Ovary (tissue), 9 donors: Measurements from ENCODE around the gene GBE1. TPM values are rescaled to one million over a fixed set of nuclear protein-coding genes. Genes with fewer than 3 reads are reported as not detected.

Experiments used
- DNase-seq, 5 donors: peaks; one replicate each; pipeline ENCODE4 v3.0.0-alpha.2; 2019 to 2020
- H3K27ac ChIP-seq, 2 donors: fragments of 200-600 bp; one replicate each; pipeline versions ENCODE4 v1.5.1 to v1.8.0; 2019 to 2022
- H3K27me3 ChIP-seq: fragments of 200-600 bp; one replicate; pipeline ENCODE4 v1.8.0; 2022
- H3K36me3 ChIP-seq: fragments of 200-600 bp; sonication (generic); one replicate; pipeline ENCODE4 v1.5.1; 2019
- H3K4me1 ChIP-seq: one replicate; pipeline ENCODE4 v1.8.1; 2013; ENCODE audit warnings: mild to moderate bottlenecking, moderate library complexity; ENCODE audit not compliant: insufficient read depth
- H3K4me3 ChIP-seq: fragments of 200-600 bp; sonication (generic); one replicate; pipeline ENCODE4 v1.5.1; 2017
- H3K9me3 ChIP-seq, 2 donors: fragments of 200-600 bp in 1 of 2; sonication (generic) in 1 of 2; one replicate each; pipeline versions ENCODE4 v1.5.1 to v1.8.1; 2013 to 2019; ENCODE audit warnings: mild to moderate bottlenecking in 1 of 2, moderate library complexity in 1 of 2
- EP300 ChIP-seq: sonication (generic); formaldehyde crosslinking; IDR thresholded peaks from one replicate; pipeline ENCODE4 v1.6.1; 2017; ENCODE audit warnings: antibody characterized with exemption
- POLR2A ChIP-seq: fragments of 450-650 bp; IDR thresholded peaks from one replicate; pipeline ENCODE4 v1.6.1; 2017; ENCODE audit warnings: antibody characterized with exemption, mild to moderate bottlenecking, moderate library complexity
- WGBS, 3 donors: extraction: QIAGEN DNeasy Blood & Tissue Kit in 1 of 3; methylation state at CpG; one replicate each; pipeline versions ENCODE4 v1.1.5 to v1.1.7; 2013 to 2017; 5-methylcytosine and 5-hydroxymethylcytosine counted together
- intact Hi-C, 4 donors: fragments of 100-400 bp; cut with DNase I; formaldehyde crosslinking; loops; one replicate each; pipeline versions ENCODE4 v1.11.0 to v1.15.1; 2022 to 2023
- polyA plus RNA-seq, 2 donors: library from polyadenylated mRNA; stranded (reverse); fragments of 200-250 nt in 1 of 2; fragments of 350-450 nt in 1 of 2; fragmentation: Illumina TruSeq in 1 of 2; extraction: RNeasy Lipid Tissue Mini Kit (QIAGEN cat#74804) in 1 of 2; gene quantifications; one replicate each; pipeline ENCODE4 v1.2.3, GENCODE V29; 2013 to 2014
- total RNA-seq, 7 donors: library from RNA; depleted of rRNA in 2 of 7; stranded (reverse); fragments of >200 nt in 2 of 7; fragmentation: NEBNext Ultra II Directional in 3 of 7; extraction: Animal tissue kit (Norgen Biotek cat#: 25700) in 3 of 7; gene quantifications; one replicate each; pipeline versions ENCODE4 v1.1.0 to v1.2.4, GENCODE V29; 2016 to 2023
- TF ChIP-seq, protein P1 (sequence below), 3 donors: fragments of 450-650 bp in 2 of 3; fragments of 200-600 bp in 1 of 3; IDR thresholded peaks; one replicate each; pipeline versions ENCODE4 v1.5.1 to v1.8.0; 2016 to 2022; ENCODE audit warnings: antibody characterized with exemption in 3 of 3, mild to moderate bottlenecking in 1 of 3
- donor health status: DM: no; HTN: no; CAD: no; lungs with moderate emphysema.
- donor health status: DM: no; HTN: no; CAD: no.
- donor health status: Bipolar disorder and iron deficiency.
- donor health status: DM: yes; HTN: yes; CAD: no.
- donor health status: DM: no; HTN: no; CAD: no.
- donor health status: DM: yes; HTN: yes; CAD: no.

GBE1 gene
- total and polyA plus RNA-seq, 9 donors: 14.8 to 43.7 (median 26.8) TPM

DNA sequence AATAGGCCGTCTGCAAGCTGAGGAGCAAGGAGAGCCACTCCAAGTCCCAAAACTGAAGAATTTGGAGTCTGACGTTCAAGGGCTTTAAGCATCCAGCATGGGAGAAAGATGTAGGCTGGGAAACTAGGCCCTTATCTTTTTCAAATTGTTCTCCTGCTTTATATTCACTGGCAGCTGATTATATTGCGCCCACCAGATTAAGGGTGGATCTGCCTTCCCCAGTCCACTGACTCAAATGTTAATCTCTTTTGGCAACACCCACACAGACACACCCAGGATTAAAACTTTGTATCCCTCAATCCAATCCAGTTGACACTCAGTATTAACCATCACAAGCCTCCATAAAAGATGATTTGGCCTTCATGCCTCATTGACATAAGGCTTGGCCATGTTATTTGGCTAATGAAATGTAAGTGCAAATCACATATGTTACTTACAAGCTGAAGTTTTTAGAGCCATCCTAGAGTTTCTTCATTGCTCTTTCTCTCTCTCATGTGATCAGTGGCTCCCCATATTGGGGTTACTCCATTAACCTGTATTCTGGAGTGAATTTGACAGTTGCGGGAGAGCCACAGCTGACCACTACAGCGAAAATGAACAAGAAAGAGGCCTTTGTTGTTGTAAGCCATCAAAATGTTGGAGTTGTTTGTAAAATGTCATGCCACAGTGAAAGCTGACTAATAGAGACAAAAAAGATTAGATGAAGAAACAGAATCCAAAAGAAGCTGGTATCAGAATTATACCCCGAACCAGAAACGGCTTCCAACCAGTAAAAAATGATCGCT is 61.7 kb downstream of the GBE1 start:
- Histone ChIP-seq H3K9me3 (no peaks in the 10 kb centered on the region), H3K36me3 (no peaks in the 10 kb centered on the region), H3K27me3 (no peaks in the 10 kb centered on the region), H3K4me1 (no peaks in the 10 kb centered on the region), H3K27ac (no peak overlapping the region), H3K4me3 (no peak overlapping the region)
- intact Hi-C loops: no loop called here
- DNase-seq: no peak
- TF ChIP-seq, protein P1, sequence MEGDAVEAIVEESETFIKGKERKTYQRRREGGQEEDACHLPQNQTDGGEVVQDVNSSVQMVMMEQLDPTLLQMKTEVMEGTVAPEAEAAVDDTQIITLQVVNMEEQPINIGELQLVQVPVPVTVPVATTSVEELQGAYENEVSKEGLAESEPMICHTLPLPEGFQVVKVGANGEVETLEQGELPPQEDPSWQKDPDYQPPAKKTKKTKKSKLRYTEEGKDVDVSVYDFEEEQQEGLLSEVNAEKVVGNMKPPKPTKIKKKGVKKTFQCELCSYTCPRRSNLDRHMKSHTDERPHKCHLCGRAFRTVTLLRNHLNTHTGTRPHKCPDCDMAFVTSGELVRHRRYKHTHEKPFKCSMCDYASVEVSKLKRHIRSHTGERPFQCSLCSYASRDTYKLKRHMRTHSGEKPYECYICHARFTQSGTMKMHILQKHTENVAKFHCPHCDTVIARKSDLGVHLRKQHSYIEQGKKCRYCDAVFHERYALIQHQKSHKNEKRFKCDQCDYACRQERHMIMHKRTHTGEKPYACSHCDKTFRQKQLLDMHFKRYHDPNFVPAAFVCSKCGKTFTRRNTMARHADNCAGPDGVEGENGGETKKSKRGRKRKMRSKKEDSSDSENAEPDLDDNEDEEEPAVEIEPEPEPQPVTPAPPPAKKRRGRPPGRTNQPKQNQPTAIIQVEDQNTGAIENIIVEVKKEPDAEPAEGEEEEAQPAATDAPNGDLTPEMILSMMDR (IDR thresholded peaks at IDR 0.05): no peak
- no peak for TF ChIP-seq POLR2A
- no peak for TF ChIP-seq EP300
- 96 to 98% (median 97%) methylated on average over 8 of the region's 8 CpGs for WGBS, 3 donors

DNA sequence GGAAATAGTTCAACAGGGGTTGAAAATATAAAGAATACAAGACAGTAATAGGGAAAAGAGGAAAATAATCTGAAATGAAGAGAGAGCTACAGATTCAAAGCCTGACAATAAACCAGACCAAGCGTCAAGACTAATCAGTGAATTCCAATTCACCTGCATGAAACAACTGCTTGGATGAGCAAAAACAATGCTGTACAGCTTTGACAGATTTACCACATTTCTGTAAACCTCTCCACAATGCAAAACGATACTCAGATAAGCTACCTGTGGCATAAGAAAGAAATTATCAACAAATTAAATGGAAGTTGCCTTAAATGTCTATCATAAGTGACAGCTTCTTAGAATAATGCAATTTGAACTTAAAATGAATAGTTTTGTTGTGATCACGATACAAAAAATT is 65.4 kb downstream of the GBE1 start:
- 88 to 90% (median 89%) methylated on average over 3 of the region's 3 CpGs for WGBS, 3 donors
- no peak overlapping the region for H3K4me3 ChIP-seq
- H3K27me3 ChIP-seq: no peaks in the 10 kb centered on the region
- TF ChIP-seq EP300: no peak
- TF ChIP-seq POLR2A: no peak
- TF ChIP-seq, protein P1 (IDR thresholded peaks at IDR 0.05): no peak
- intact Hi-C loops: no loop called here
- H3K9me3 ChIP-seq: no peaks in the 10 kb centered on the region
- no peak overlapping the region for H3K27ac ChIP-seq
- no peaks in the 10 kb centered on the region for H3K36me3 ChIP-seq
- DNase-seq: no peak
- no peaks in the 10 kb centered on the region for H3K4me1 ChIP-seq

DNA sequence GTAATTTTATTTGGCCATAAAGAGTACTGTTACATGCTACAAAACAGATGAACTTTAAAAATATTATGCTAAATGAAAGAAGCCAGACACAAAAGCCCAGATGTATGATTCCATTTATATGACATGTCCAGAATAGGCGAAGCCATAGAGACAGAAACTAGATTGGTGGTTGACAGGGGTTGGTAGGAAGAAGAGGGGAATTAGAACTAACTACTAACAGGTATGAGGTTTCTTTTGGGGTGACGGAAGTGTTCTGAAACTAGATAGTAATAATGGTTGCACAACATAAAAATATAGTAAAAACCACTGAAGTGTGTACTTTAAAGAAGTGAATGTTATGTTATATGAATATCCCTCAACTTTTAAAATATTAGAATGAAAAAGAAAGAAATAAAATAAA is 66.1 kb downstream of the GBE1 start:
- no peak overlapping the region for H3K27ac ChIP-seq
- H3K4me3 ChIP-seq: no peak overlapping the region
- no peaks in the 10 kb centered on the region for H3K27me3 ChIP-seq
- WGBS, 3 donors: 93 to 98% (median 97%) methylated on average over 2 of the region's 2 CpGs
- no peak for DNase-seq
- no peak for TF ChIP-seq EP300
- TF ChIP-seq, protein P1 (IDR thresholded peaks at IDR 0.05): no peak
- TF ChIP-seq POLR2A: no peak
- intact Hi-C loops: no loop called here
- H3K36me3 ChIP-seq: no peaks in the 10 kb centered on the region
- no peaks in the 10 kb centered on the region for H3K9me3 ChIP-seq
- H3K4me1 ChIP-seq: no peaks in the 10 kb centered on the region

DNA sequence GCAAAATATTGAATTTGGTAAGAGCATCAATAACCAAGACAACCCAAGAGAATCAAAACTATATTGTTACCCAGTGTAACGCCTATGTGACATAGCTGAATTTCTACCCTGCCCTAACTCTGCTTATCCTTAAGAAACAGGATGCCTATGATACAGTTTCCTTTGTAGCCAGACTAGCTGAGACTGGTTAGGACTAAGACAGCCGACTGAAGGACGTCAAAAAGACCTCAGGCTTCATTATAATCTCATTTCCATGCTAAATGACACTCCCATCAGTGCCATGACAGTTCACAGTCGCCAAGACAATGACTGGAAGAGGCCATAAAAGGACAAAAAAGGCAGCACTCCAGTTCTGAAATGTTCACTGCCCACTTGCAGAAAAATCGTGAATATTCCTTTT is 66.8 kb downstream of the GBE1 start:
- no peak for DNase-seq
- TF ChIP-seq POLR2A: no peak
- TF ChIP-seq, protein P1 (IDR thresholded peaks at IDR 0.05): no peak
- no peak for TF ChIP-seq EP300
- WGBS, 3 donors: 96 to 97% (median 96%) methylated on average over 5 of the region's 5 CpGs

More for the DNA sequence above, 66.8 kb downstream of the GBE1 start:
- Histone ChIP-seq H3K4me3 (no peak overlapping the region), H3K36me3 (no peaks in the 10 kb centered on the region), H3K9me3 (no peaks in the 10 kb centered on the region), H3K27me3 (no peaks in the 10 kb centered on the region), H3K27ac (no peak overlapping the region), H3K4me1 (no peaks in the 10 kb centered on the region)
- intact Hi-C loops: no loop called here
